Parathyroid adenoma (tissue), 2 donors: ENCODE measurements around the gene GNLY.
"Not testable (repeated sequence)": the region's sequence is repeated elsewhere in the genome, so short reads cannot be mapped to it uniquely, and the experiment has no call there.

Experiments
- H2AFZ ChIP-seq: fragments of 300-600 bp; sonication (generic); one replicate; pipeline ENCODE4 v1.7.0; 2017; ENCODE audit warnings: antibody characterized with exemption, mild to moderate bottlenecking
- H3K27ac ChIP-seq: fragments of 300-600 bp; sonication (generic); one replicate; pipeline ENCODE4 v1.7.0; 2017
- H3K27me3 ChIP-seq: fragments of 300-600 bp; sonication (generic); one replicate; pipeline ENCODE4 v1.7.0; 2017; ENCODE audit warnings: low read length; ENCODE audit not compliant: control insufficient read depth, insufficient read depth
- H3K36me3 ChIP-seq: fragments of 300-600 bp; sonication (generic); one replicate; pipeline ENCODE4 v1.7.0; 2017; ENCODE audit warnings: low read length; ENCODE audit not compliant: control insufficient read depth, insufficient read depth
- H3K4me1 ChIP-seq: fragments of 300-600 bp; sonication (generic); one replicate; pipeline ENCODE4 v1.7.0; 2017; ENCODE audit warnings: control low read depth
- H3K4me2 ChIP-seq: fragments of 300-600 bp; sonication (generic); one replicate; pipeline ENCODE4 v1.7.0; 2017; ENCODE audit warnings: low read length
- H3K4me3 ChIP-seq: fragments of 300-600 bp; sonication (generic); one replicate; pipeline ENCODE4 v1.7.0; 2017; ENCODE audit warnings: low read depth, low read length
- H3K79me2 ChIP-seq: fragments of 300-600 bp; sonication (generic); one replicate; pipeline ENCODE4 v1.7.0; 2017; ENCODE audit warnings: control low read depth
- H3K9ac ChIP-seq: fragments of 300-600 bp; sonication (generic); one replicate; pipeline ENCODE4 v1.7.0; 2017; ENCODE audit warnings: mild to moderate bottlenecking
- H3K9me3 ChIP-seq: fragments of 300-600 bp; sonication (generic); one replicate; pipeline ENCODE4 v1.7.0; 2017; ENCODE audit warnings: low read length; ENCODE audit not compliant: control insufficient read depth
- CTCF ChIP-seq: fragments of 300-600 bp; sonication (generic); IDR thresholded peaks from one replicate; pipeline ENCODE4 v1.7.0; 2017; ENCODE audit warnings: antibody characterized with exemption, mild to moderate bottlenecking
- donor health status: primary hyperparathyroidism.

GNLY gene

DNA sequence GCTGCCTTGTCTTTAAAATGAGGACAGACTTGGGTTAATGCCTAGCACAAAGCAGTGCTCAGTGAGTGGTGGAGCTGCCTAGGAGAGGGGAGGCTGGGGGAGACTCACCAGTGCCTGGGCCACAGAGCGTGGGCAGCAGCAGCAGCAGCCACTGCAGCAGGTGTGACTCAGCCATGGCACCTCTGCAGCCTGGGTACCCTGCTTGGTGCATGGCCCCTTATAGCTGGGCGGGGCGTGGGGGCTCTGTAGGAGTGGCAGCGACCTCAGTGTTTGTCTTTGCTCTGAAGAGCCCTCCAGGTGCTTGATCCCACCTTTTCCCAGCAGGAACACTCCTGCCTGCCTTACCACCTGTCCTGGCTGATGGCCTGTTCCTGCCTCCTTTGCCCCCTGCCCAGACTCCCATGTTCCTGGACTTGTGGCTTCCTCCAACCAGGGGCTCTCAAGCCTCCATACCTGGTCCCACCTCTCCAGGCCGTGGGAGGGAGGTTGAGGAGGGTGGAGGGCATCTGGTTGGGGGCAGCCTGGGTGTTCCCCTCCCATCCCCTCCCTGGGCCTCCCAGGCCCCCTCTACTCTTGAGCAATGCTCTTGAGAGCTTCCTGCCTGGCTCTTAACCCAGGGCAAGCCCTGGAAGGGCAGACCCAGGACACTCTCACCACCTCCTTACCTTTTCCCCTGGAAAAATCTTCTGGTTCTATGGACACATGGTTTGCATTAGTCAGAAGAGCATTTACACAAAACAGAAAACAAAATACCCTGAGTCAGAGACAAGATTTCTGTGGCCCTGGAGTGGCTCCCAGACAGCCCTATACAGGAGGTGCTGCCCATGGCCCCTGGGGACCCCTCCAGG is 25.9 kb upstream of the GNLY start, which contains the start of gene SFTPB:
SFTPB (minus strand) TSS at position 191 of the 848 bp plus-strand sequence; CDS start at position 175, 16 bp downstream.
- Histone ChIP-seq H3K4me2 (no peak within 1 kb of the TSS), H3K27me3 (no peaks in the 10 kb centered on the region)
- no peak for TF ChIP-seq CTCF

GRCh38 chr2:85668857-85669142 is 25.4 kb upstream of the GNLY start:
- Histone ChIP-seq H3K4me1 (no peaks in the 10 kb centered on the region), H3K4me3 (no peak overlapping the region), H3K9me3 (no peaks in the 10 kb centered on the region), H3K27me3 (no peaks in the 10 kb centered on the region), H3K9ac (no peak overlapping the region), H3K79me2 (no peaks in the 10 kb centered on the region), H2AFZ (no peak overlapping the region), H3K4me2 (no peak overlapping the region), H3K27ac (no peak overlapping the region), H3K36me3 (no peaks in the 10 kb centered on the region)
- TF ChIP-seq CTCF, result no peak

More for the DNA sequence above, 25.9 kb upstream of the GNLY start, which contains the start of gene SFTPB:
- no peaks in the 10 kb centered on the region for H3K79me2 ChIP-seq
- no peak within 1 kb of the TSS for H2AFZ ChIP-seq
- no peaks in the 10 kb centered on the region for H3K36me3 ChIP-seq
- no peak within 1 kb of the TSS for H3K9ac ChIP-seq
- no peaks in the 10 kb centered on the region for H3K9me3 ChIP-seq
- no peak within 1 kb of the TSS for H3K4me3 ChIP-seq
- H3K4me1 ChIP-seq, result no peaks in the 10 kb centered on the region
- H3K27ac ChIP-seq, result no peak within 1 kb of the TSS

DNA sequence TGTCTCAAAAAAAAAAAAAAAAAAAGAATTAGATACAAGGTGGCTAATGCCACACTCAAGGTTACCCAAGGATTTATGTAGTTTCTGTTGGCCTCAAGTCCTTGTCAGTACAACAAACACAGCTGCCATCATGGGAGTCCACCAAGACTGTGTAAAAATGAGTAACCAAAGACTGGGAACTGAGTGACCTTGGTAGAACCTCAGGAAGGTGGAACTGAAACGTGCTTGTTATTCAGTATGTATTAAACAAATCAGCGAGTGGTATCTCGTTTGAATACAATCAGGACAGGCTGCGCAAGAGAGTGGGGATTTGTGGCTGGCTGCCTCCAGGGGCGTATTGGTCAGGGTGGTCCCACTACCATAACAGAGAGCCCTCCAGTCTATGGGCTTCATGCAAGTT is 24.6 kb upstream of the GNLY start:
- Histone ChIP-seq H3K9ac (no peak overlapping the region), H3K27me3 (no peaks in the 10 kb centered on the region), H3K9me3 (no peaks in the 10 kb centered on the region), H3K79me2 (no peaks in the 10 kb centered on the region), H3K27ac (no peak overlapping the region), H3K36me3 (no peaks in the 10 kb centered on the region), H3K4me1 (no peaks in the 10 kb centered on the region), H3K4me3 (no peak overlapping the region), H2AFZ (no peak overlapping the region), H3K4me2 (no peak overlapping the region)
- no peak for TF ChIP-seq CTCF

DNA sequence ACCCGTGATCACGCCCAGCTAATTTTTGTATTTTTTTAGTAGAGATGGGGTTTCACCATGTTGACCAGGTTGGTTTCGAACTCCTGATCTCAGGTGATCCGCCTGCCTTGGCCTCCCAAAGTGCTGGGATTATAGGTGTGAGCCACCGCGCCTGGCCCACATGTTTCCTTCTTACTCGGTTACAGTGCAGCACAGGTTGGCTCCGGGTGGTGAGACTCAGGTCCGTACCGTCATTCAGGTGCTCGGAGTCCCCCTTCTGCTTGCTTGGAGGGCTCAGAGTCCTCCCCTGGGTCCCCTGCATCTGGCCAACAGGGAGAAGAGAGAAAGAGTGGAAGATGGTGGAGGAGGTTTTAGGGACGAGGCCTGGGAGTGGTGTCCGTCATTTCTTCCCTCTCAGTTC is 23.7 kb upstream of the GNLY start:
- H3K9ac ChIP-seq, H2AFZ ChIP-seq, H3K27ac ChIP-seq, H3K79me2 ChIP-seq, H3K4me2 ChIP-seq, H3K36me3 ChIP-seq, H3K27me3 ChIP-seq, H3K9me3 ChIP-seq, H3K4me3 ChIP-seq, H3K4me1 ChIP-seq: not testable (repeated sequence)

DNA sequence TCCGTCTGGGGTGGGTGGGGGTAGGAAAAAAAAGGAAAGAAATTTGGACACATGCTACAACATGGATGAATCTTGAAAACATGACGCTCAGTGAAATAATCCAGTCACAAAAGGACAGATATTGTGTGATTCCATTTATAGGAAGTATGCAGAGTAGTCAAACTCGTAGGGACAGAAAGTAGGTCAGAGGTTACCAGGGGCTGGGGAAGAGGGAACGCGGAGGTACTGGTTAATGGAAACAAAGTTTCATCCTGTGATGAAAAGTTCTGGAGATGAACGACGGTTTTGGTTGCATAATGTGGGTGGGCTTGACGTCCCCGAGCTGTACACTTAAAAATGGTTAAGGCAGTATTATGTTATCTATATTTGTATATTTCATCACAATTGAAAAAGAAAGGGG is 21.7 kb upstream of the GNLY start:
- TF ChIP-seq CTCF, result no peak
- no peaks in the 10 kb centered on the region for H3K27me3 ChIP-seq
- H3K79me2 ChIP-seq, result no peaks in the 10 kb centered on the region
- H3K36me3 ChIP-seq, result no peaks in the 10 kb centered on the region
- H3K4me1 ChIP-seq, result no peaks in the 10 kb centered on the region
- no peak overlapping the region for H3K4me2 ChIP-seq
- no peak overlapping the region for H3K4me3 ChIP-seq
- H2AFZ ChIP-seq, result no peak overlapping the region
- no peaks in the 10 kb centered on the region for H3K9me3 ChIP-seq
- no peak overlapping the region for H3K9ac ChIP-seq
- H3K27ac ChIP-seq, result no peak overlapping the region
